IMR-90 (cell line): Measurements from ENCODE around the gene USH2A. TPM values are rescaled to one million over a fixed set of nuclear protein-coding genes. Genes with fewer than 3 reads are reported as not detected.

Experiments used
- ATAC-seq: fragments of 200-7000 bp; cut with Tn5 transposase; 2 replicates; pipeline ENCODE4 v1.9.1; 2020; ENCODE audit warnings: low read depth, mild to moderate bottlenecking, moderate library complexity
- BruUV-seq: library from RNA; stranded (reverse); fragments of 400-500 nt; replicated peaks from 2 replicates; lab custom pipeline; 2021; lab: Mats Ljungman, UMichigan
- CTCF ChIA-PET: fragments of 300-600 bp; formaldehyde crosslinking; extraction: SDS; loops from one replicate; lab custom pipeline; 2021; ENCODE audit warnings: antibody characterized with exemption; lab: Yijun Ruan, JAX
- POLR2A ChIA-PET: fragments of 300-600 bp; sonication (Branson Sonifier 250); formaldehyde crosslinking; loops from one replicate; lab custom pipeline; 2022; ENCODE audit warnings: antibody characterized with exemption; ENCODE audit not compliant: unreplicated experiment; lab: Charles Lee
- DNase-seq: peaks from one replicate; pipeline ENCODE4 v3.0.0; 2013
- H2AFZ ChIP-seq: replicated peaks from 2 replicates; pipeline ENCODE3; 2013; ENCODE audit warnings: low read length, mild to moderate bottlenecking; ENCODE audit not compliant: poor library complexity
- H2AK5ac ChIP-seq: 2 replicates; pipeline ENCODE4 v1.6.1; 2013; ENCODE audit warnings: low read depth, low read length, inconsistent platforms
- H2AK9ac ChIP-seq: replicated peaks from 2 replicates; pipeline ENCODE3; 2013; ENCODE audit warnings: mild to moderate bottlenecking, low read depth, low read length, moderate library complexity; ENCODE audit not compliant: poor library complexity
- H2BK120ac ChIP-seq: 2 replicates; pipeline ENCODE4 v1.6.1; 2013; ENCODE audit warnings: low read depth, low read length, inconsistent platforms
- H2BK15ac ChIP-seq: 3 replicates; pipeline ENCODE4 v1.6.1; 2013; ENCODE audit warnings: low read depth, low read length, inconsistent platforms
- H2BK20ac ChIP-seq: 2 replicates; pipeline ENCODE4 v1.6.1; 2013; ENCODE audit warnings: low read depth, mild to moderate bottlenecking, inconsistent platforms, low read length, moderate library complexity
- H2BK5ac ChIP-seq: 2 replicates; pipeline ENCODE4 v1.6.1; 2013; ENCODE audit warnings: mild to moderate bottlenecking, low read depth, low read length, inconsistent platforms; ENCODE audit not compliant: poor library complexity, severe bottlenecking
- H3K14ac ChIP-seq: replicated peaks from 2 replicates; pipeline ENCODE4 v1.6.1; 2013; ENCODE audit warnings: low read depth, low read length, inconsistent platforms
- H3K18ac ChIP-seq: 2 replicates; pipeline ENCODE4 v1.6.1; 2013; ENCODE audit warnings: low read depth, low read length, control low read depth
- H3K23ac ChIP-seq: 2 replicates; pipeline ENCODE4 v1.6.1; 2013; ENCODE audit warnings: low read depth, low read length, inconsistent platforms
- H3K27ac ChIP-seq: 2 replicates; pipeline ENCODE4 v1.5.1; 2013; ENCODE audit warnings: mild to moderate bottlenecking, control low read depth, low read length; ENCODE audit not compliant: insufficient read depth
- H3K27me3 ChIP-seq: 2 replicates; pipeline ENCODE4 v1.6.1; 2013; ENCODE audit warnings: low read length; ENCODE audit not compliant: control insufficient read depth, insufficient read depth
- H3K36me3 ChIP-seq: 2 replicates; pipeline ENCODE4 v1.6.1; 2013; ENCODE audit warnings: low read length, mixed read lengths; ENCODE audit not compliant: control insufficient read depth, insufficient read depth
- H3K4ac ChIP-seq: 2 replicates; pipeline ENCODE4 v1.6.1; 2013; ENCODE audit warnings: low read depth, low read length, inconsistent platforms
- H3K4me1 ChIP-seq: 2 replicates; pipeline ENCODE4 v1.6.1; 2013; ENCODE audit warnings: low read length, mixed read lengths; ENCODE audit not compliant: control insufficient read depth, insufficient read depth
- H3K4me2 ChIP-seq: 2 replicates; pipeline ENCODE4 v1.6.1; 2013; ENCODE audit warnings: low read depth, mild to moderate bottlenecking, control low read depth, low read length, moderate library complexity
- H3K4me3 ChIP-seq: 2 replicates; pipeline ENCODE4 v1.5.1; 2013; ENCODE audit warnings: low read depth, mild to moderate bottlenecking, control low read depth, low read length, moderate library complexity; ENCODE audit not compliant: insufficient read depth
- H3K56ac ChIP-seq: 2 replicates; pipeline ENCODE4 v1.6.1; 2013; ENCODE audit warnings: low read length, inconsistent platforms; ENCODE audit not compliant: insufficient read depth; ENCODE audit errors: extremely low read depth
- H3K79me1 ChIP-seq, 2 experiments: 2 replicates each; pipeline ENCODE4 v1.6.1; 2013; ENCODE audit warnings: low read length in 2 of 2, inconsistent platforms in 1 of 2, low read depth in 1 of 2
- H3K9ac ChIP-seq: 2 replicates; pipeline ENCODE4 v1.6.1; 2013; ENCODE audit warnings: low read depth, low read length, control low read depth
- H3K9me1 ChIP-seq: 2 replicates; pipeline ENCODE4 v1.6.1; 2013; ENCODE audit warnings: low read length, inconsistent platforms; ENCODE audit not compliant: insufficient read depth
- H3K9me3 ChIP-seq: 2 replicates; pipeline ENCODE4 v1.6.1; 2013; ENCODE audit warnings: low read length; ENCODE audit not compliant: control insufficient read depth, insufficient read depth
- H4K20me1 ChIP-seq: 2 replicates; pipeline ENCODE4 v1.6.1; 2013; ENCODE audit warnings: low read length, inconsistent platforms; ENCODE audit not compliant: insufficient read depth
- H4K5ac ChIP-seq: 2 replicates; pipeline ENCODE4 v1.6.1; 2013; ENCODE audit warnings: mild to moderate bottlenecking, low read depth, low read length, control low read depth
- H4K8ac ChIP-seq, 2 experiments: 2 replicates each; pipeline ENCODE4 v1.6.1; 2013; ENCODE audit warnings: low read depth in 2 of 2, low read length in 2 of 2, control low read depth in 1 of 2, inconsistent platforms in 1 of 2
- H4K91ac ChIP-seq: 2 replicates; pipeline ENCODE4 v1.6.1; 2013; ENCODE audit warnings: low read depth, low read length, inconsistent platforms; ENCODE audit not compliant: insufficient read depth
- FOS ChIP-seq: fragments of 150-350 bp; IDR thresholded peaks from 2 replicates; pipeline ENCODE4 v1.6.1; 2016; ENCODE audit warnings: low read depth, low read length
- MXI1 ChIP-seq: IDR thresholded peaks from 2 replicates; pipeline ENCODE4 v1.6.1; 2012; ENCODE audit warnings: low read depth, mild to moderate bottlenecking, low read length, moderate library complexity, borderline replicate concordance
- NFE2L2 ChIP-seq: fragments of 150-350 bp; IDR thresholded peaks from 2 replicates; pipeline ENCODE4 v1.6.1; 2016; ENCODE audit warnings: low read depth, mild to moderate bottlenecking, low read length
- WGBS, 2 experiments: methylation state at CpG; one replicate each; pipeline versions ENCODE4 v1.1.5 to v1.1.7; 2013; ENCODE audit warnings: missing lambda C conversion rate in 2 of 2; ENCODE audit not compliant: insufficient read length in 1 of 2; ENCODE audit errors: extremely low coverage in 2 of 2; 5-methylcytosine and 5-hydroxymethylcytosine counted together
- dilution Hi-C: fragments of 300-500 bp; cut with HindIII; formaldehyde crosslinking; loops from one replicate; pipeline ENCODE4 v1.14.3; 2018; ENCODE audit warnings: low sequenced_read_pairs; ENCODE audit not compliant: unreplicated experiment
- in situ Hi-C: fragments of 300-500 bp; cut with MboI; formaldehyde crosslinking; loops from 3 replicates; pipeline ENCODE4 v1.14.3; 2019; ENCODE audit warnings: low sequenced_read_pairs, inconsistent platforms, mixed read lengths
- intact Hi-C: fragments of 100-400 bp; cut with micrococcal nuclease; formaldehyde crosslinking; loops from 2 replicates; pipeline ENCODE4 v1.10.0; 2022
- polyA plus RNA-seq, 3 experiments: library from polyadenylated mRNA; depleted of rRNA; stranded (reverse); fragments of >200 nt; gene quantifications; 2 replicates each; pipeline ENCODE4 v1.2.3, GENCODE V29; 2012; ENCODE audit warnings: low replicate concordance in 1 of 3
- total RNA-seq: library from RNA; depleted of rRNA; stranded (reverse); fragments of >200 nt; gene quantifications from 2 replicates; pipeline ENCODE4 v1.2.3, GENCODE V29; 2012

The USH2A gene
- total and polyA plus RNA-seq, 2 of the 4 experiments (the other 2 are of a cell fraction), result under 0.01 to 0.02 TPM

DNA sequence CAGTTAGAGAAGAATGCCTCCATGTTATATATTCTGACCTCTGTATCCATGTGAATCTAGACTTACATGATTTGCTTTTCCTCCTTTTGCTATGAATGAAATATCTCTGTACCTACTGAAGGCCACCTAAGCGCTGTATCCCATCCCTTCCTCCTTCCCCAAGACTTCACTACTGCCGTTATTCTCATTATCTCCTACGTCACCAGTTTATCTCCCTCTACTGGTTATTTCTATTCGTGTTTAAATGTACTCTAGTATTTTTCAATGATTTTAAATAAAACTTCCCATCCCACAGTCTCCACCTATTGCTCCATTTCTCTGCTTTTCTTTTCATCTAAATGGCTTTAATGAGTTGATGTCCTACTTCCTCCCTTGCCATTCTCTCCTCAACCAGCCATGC, 746.1 kb downstream of the USH2A start:
- Histone ChIP-seq H3K9me1 (no peaks in the 10 kb centered on the region), H2BK5ac (no peak overlapping the region), H3K36me3 (no peaks in the 10 kb centered on the region), H2BK15ac (no peak overlapping the region), H3K79me1 (no peaks in the 10 kb centered on the region), H2AFZ (no peak overlapping the region), H4K91ac (no peak overlapping the region), H3K27me3 (no peaks in the 10 kb centered on the region), H3K14ac (no peak overlapping the region), H3K18ac (no peak overlapping the region), H2BK20ac (no peak overlapping the region), H2AK9ac (no peak overlapping the region), H3K4ac (no peak overlapping the region), H3K23ac (no peak overlapping the region), H4K5ac (no peak overlapping the region), H3K56ac (no peak overlapping the region), H3K9me3 (no peaks in the 10 kb centered on the region), H3K4me3 (no peak overlapping the region), H3K4me1 (no peaks in the 10 kb centered on the region), H2AK5ac (no peak overlapping the region), H4K20me1 (no peaks in the 10 kb centered on the region), H3K9ac (no peak overlapping the region), H3K27ac (no peak overlapping the region), H3K4me2 (no peak overlapping the region), H4K8ac (no peak overlapping the region), H2BK120ac (no peak overlapping the region)
- no peak for TF ChIP-seq FOS
- no peak for TF ChIP-seq NFE2L2
- TF ChIP-seq MXI1, result no peak
- ChIA-PET POLR2A (no interaction called here), CTCF (no interaction called here)
- no peak for DNase-seq
- in situ Hi-C loops (no loop called here), intact Hi-C loops (no loop called here), dilution Hi-C loops (no loop called here)
- WGBS, 2 experiments, result no CpG with 5 or more reads among the region's 4 CpGs
- no TSS peak for BruUV-seq
- no peak for ATAC-seq
